GM12892 (cell line): ENCODE measurements around the gene RHNO1.

ENCODE experiments used
- POLR2A ChIP-seq: IDR thresholded peaks from 2 replicates; pipeline ENCODE4 v1.6.1; 2011; ENCODE audit warnings: low read depth, low read length, control low read depth
- TAF1 ChIP-seq: IDR thresholded peaks from 2 replicates; pipeline ENCODE4 v1.6.1; 2011; ENCODE audit warnings: low read depth, mild to moderate bottlenecking, control low read depth, low read length, borderline replicate concordance

DNA sequence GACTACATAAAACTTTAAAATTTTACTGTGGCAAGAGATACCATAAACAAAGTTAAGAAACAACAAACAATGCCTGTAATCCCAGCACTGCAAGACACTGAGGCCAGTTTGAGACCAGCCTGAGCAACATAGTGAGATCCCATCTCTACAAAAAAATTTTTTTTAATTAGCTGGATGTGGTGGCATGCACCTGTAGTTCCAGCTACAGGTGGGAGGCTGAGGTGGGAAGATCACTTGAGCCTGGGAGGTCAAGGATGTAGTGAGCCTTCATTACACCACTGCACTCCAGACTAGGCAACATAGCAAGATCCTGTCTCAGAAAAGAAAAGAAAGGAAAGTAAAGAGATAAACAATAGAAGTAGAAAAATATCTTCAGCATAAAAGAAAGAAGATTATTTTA is 16.9 kb upstream of the RHNO1 start:
- TF ChIP-seq POLR2A (no peak), TAF1 (no peak)
